ENCODE results near the gene SULT4A1. TPM values are rescaled to one million over a fixed set of nuclear protein-coding genes. Genes with fewer than 3 reads are reported as not detected.

SULT4A1 gene
- total RNA-seq, 1 donor from 2014 or later = 5.9 TPM

- no peak overlapping the region for H3K9ac ChIP-seq (ENCODE audit: low read length)
- Mint-ChIP-seq H3K27me3 (ENCODE audit: low read depth, unreplicated experiment) (peaks cover 10% of the 10 kb centered on the region), H3K4me3 (ENCODE audit: unreplicated experiment) (no peak overlapping the region), H3K27ac (ENCODE audit: unreplicated experiment) (no peak overlapping the region), H3K4me1 (ENCODE audit: low read depth, unreplicated experiment) (peaks cover 12% of the 10 kb centered on the region), H3K36me3 (ENCODE audit: low read depth, unreplicated experiment) (peaks cover 5% of the 10 kb centered on the region), H3K9me3 (ENCODE audit: unreplicated experiment) (no peaks in the 10 kb centered on the region)
- H3K79me2 ChIP-seq (ENCODE audit: insufficient read depth, low read length) = no peaks in the 10 kb centered on the region
- H3K9me3 ChIP-seq (ENCODE audit: insufficient read depth, low read depth, low read length) = no peaks in the 10 kb centered on the region
- DNase-seq (ENCODE audit: low read depth) = no peak
- no peaks in the 10 kb centered on the region for H3K36me3 ChIP-seq (ENCODE audit: insufficient read depth, low read length)
- no peak overlapping the region for H2AFZ ChIP-seq (ENCODE audit: low read depth, low read length)
- no peak overlapping the region for H3K4me3 ChIP-seq (ENCODE audit: insufficient read depth, low read depth, low read length)
- no peak for FAIRE-seq
- no peaks in the 10 kb centered on the region for H3K27me3 ChIP-seq (ENCODE audit: insufficient read depth, low read length)
- no peak overlapping the region for H3K27ac ChIP-seq (ENCODE audit: low read depth, low read length)
- no peak overlapping the region for H3K4me2 ChIP-seq (ENCODE audit: low read length)
- no peaks in the 10 kb centered on the region for H4K20me1 ChIP-seq (ENCODE audit: insufficient read depth, low read length)
- peaks cover 9% of the 10 kb centered on the region for H3K4me1 ChIP-seq (ENCODE audit: insufficient read depth, low read length)
- TF ChIP-seq CTCF (IDR thresholded peaks at IDR 0.05; ENCODE audit: insufficient read depth, low read depth, low read length) (no peak), EZH2 (IDR thresholded peaks at IDR 0.05; ENCODE audit: insufficient read depth, low read length) (no peak)
Measured at GRCh38 chr22:43831561-43832392, 30.5 kb downstream of the SULT4A1 start.

GRCh38 chr22:43830931-43831560 lies 31.3 kb downstream of the SULT4A1 start:
- Histone ChIP-seq H3K79me2 (ENCODE audit: insufficient read depth, low read length) (no peaks in the 10 kb centered on the region), H2AFZ (ENCODE audit: low read depth, low read length) (no peak overlapping the region), H4K20me1 (ENCODE audit: insufficient read depth, low read length) (no peaks in the 10 kb centered on the region), H3K4me3 (ENCODE audit: insufficient read depth, low read depth, low read length) (no peak overlapping the region), H3K27ac (ENCODE audit: low read depth, low read length) (no peak overlapping the region), H3K4me1 (ENCODE audit: insufficient read depth, low read length) (peaks cover 16% of the 10 kb centered on the region), H3K9me3 (ENCODE audit: insufficient read depth, low read depth, low read length) (no peaks in the 10 kb centered on the region), H3K9ac (ENCODE audit: low read length) (no peak overlapping the region), H3K27me3 (ENCODE audit: insufficient read depth, low read length) (no peaks in the 10 kb centered on the region), H3K4me2 (ENCODE audit: low read length) (no peak overlapping the region), H3K36me3 (ENCODE audit: insufficient read depth, low read length) (no peaks in the 10 kb centered on the region)
- no peak for FAIRE-seq
- Mint-ChIP-seq H3K4me1 (ENCODE audit: low read depth, unreplicated experiment) (peaks cover 19% of the 10 kb centered on the region), H3K4me3 (ENCODE audit: unreplicated experiment) (no peak overlapping the region), H3K27ac (ENCODE audit: unreplicated experiment) (no peak overlapping the region), H3K36me3 (ENCODE audit: low read depth, unreplicated experiment) (peaks cover 5% of the 10 kb centered on the region), H3K9me3 (ENCODE audit: unreplicated experiment) (no peaks in the 10 kb centered on the region), H3K27me3 (ENCODE audit: low read depth, unreplicated experiment) (peaks cover 10% of the 10 kb centered on the region)
- no peak for DNase-seq (ENCODE audit: low read depth)
- TF ChIP-seq EZH2 (IDR thresholded peaks at IDR 0.05; ENCODE audit: insufficient read depth, low read length) = no peak
- TF ChIP-seq CTCF (IDR thresholded peaks at IDR 0.05; ENCODE audit: insufficient read depth, low read depth, low read length) = no peak
